K562 (cell line): ENCODE data around the gene GADD45GIP1. TPM values are rescaled to one million over a fixed set of nuclear protein-coding genes. Genes with fewer than 3 reads are reported as not detected.

Experiments
- GTF2F1 ChIP-seq: IDR thresholded peaks from 2 replicates; pipeline ENCODE4 v1.6.1; 2011; ENCODE audit warnings: low read depth, low read length, improper control_type of control experiment
- HMG20A ChIP-seq: fragments of 450-650 bp; formaldehyde crosslinking; conservative IDR thresholded peaks from 2 replicates; pipeline ENCODE4 v1.4.0; 2020; ENCODE audit warnings: mild to moderate bottlenecking, mixed read lengths
- HMGN3 ChIP-seq: IDR thresholded peaks from 2 replicates; pipeline ENCODE4 v1.6.1; 2011; ENCODE audit warnings: borderline replicate concordance, low read depth, mild to moderate bottlenecking, mixed read lengths, low read length; ENCODE audit not compliant: insufficient read length; ENCODE audit errors: extremely low read depth
- HNRNPL ChIP-seq: fragments of 200-400 bp; formaldehyde crosslinking; IDR thresholded peaks from 2 replicates; pipeline ENCODE4 v1.6.1; 2017; ENCODE audit warnings: low read depth, mild to moderate bottlenecking, low read length
- KLF1 ChIP-seq: fragments of 450-650 bp; IDR thresholded peaks from 2 replicates; pipeline ENCODE4 v1.6.1; 2016; ENCODE audit warnings: missing genetic modification characterization, missing compliant biosample characterization
- PML ChIP-seq: IDR thresholded peaks from 2 replicates; pipeline ENCODE4 v1.6.1; 2012; ENCODE audit warnings: low read length, inconsistent platforms
- TAF7 ChIP-seq: fragments of 450-650 bp; IDR thresholded peaks from 2 replicates; pipeline ENCODE4 v1.6.1; 2016; ENCODE audit warnings: missing genetic modification characterization, missing compliant biosample characterization
- ZNF217 ChIP-seq: sonication (generic); formaldehyde crosslinking; IDR thresholded peaks from 2 replicates; pipeline ENCODE4 v1.8.0; 2022; ENCODE audit warnings: mild to moderate bottlenecking, missing genetic modification reagents
- polyA plus RNA-seq, 8 experiments: library from polyadenylated mRNA; depleted of rRNA in 4 of 8; stranded (reverse) in 5 of 8; unstranded in 3 of 8; fragments of >200 nt; fragmentation: Nextera tagmentation in 2 of 8; fragmentation: Illumina TruSeq in 1 of 8; extraction: Ambion mirVana in 2 of 8; extraction: Trizol in 1 of 8; gene quantifications; 2 replicates each; pipeline versions ENCODE4 v1.2.1 to v1.2.3, GENCODE V29; 2011 to 2014; ENCODE audit warnings: inconsistent platforms in 1 of 8, missing spikeins in 1 of 8
- total RNA-seq, 7 experiments: library from RNA; depleted of rRNA in 6 of 7; stranded (reverse); fragments of >200 nt in 6 of 7; fragmentation: Illumina TruSeq in 2 of 7; extraction: Trizol in 2 of 7; gene quantifications; 2 replicates each; pipeline versions ENCODE4 v1.2.1 to v1.2.3, GENCODE V29; 2011 to 2021; ENCODE audit warnings: low replicate concordance in 1 of 7
- TF ChIP-seq, protein P1 (sequence below), 2 experiments: fragments of 450-650 bp; IDR thresholded peaks; 2 replicates each; pipeline ENCODE4 v1.6.1; 2016; ENCODE audit warnings: mild to moderate bottlenecking in 2 of 2, borderline replicate concordance in 1 of 2, low read depth in 1 of 2, moderate library complexity in 1 of 2
- TF ChIP-seq, protein P2 (sequence below), 2 experiments: fragments of 200-800 bp in 1 of 2; sonication (Bioruptor generic) in 1 of 2; sonication (generic) in 1 of 2; formaldehyde crosslinking in 1 of 2; IDR thresholded peaks in 1 of 2; conservative IDR thresholded peaks in 1 of 2; 2 replicates each; pipeline versions ENCODE4 v1.5.0 to v1.6.1; 2016 to 2020; ENCODE audit warnings: missing compliant biosample characterization in 1 of 2, missing genetic modification characterization in 1 of 2, missing genetic modification reagents in 1 of 2
- TF ChIP-seq, protein P3 (sequence below): sonication (generic); formaldehyde crosslinking; IDR thresholded peaks from 2 replicates; pipeline ENCODE4 v1.8.1; 2022; ENCODE audit warnings: missing genetic modification reagents
- TF ChIP-seq, protein P4 (sequence below): sonication (generic); formaldehyde crosslinking; IDR thresholded peaks from 2 replicates; pipeline ENCODE4 v1.8.0; 2022; ENCODE audit warnings: missing genetic modification reagents, mild to moderate bottlenecking, moderate library complexity, borderline replicate concordance
- TF ChIP-seq, protein P5 (sequence below): sonication (generic); formaldehyde crosslinking; IDR thresholded peaks from 2 replicates; pipeline ENCODE4 v1.9.0; 2022; ENCODE audit warnings: mild to moderate bottlenecking, missing genetic modification reagents

Gene GADD45GIP1
- total and polyA plus RNA-seq, 9 of the 15 experiments (the other 6 are each of a cell fraction or from before 2014, with no cell fraction given) = 5.1 to 161 (median 29.2) TPM

DNA sequence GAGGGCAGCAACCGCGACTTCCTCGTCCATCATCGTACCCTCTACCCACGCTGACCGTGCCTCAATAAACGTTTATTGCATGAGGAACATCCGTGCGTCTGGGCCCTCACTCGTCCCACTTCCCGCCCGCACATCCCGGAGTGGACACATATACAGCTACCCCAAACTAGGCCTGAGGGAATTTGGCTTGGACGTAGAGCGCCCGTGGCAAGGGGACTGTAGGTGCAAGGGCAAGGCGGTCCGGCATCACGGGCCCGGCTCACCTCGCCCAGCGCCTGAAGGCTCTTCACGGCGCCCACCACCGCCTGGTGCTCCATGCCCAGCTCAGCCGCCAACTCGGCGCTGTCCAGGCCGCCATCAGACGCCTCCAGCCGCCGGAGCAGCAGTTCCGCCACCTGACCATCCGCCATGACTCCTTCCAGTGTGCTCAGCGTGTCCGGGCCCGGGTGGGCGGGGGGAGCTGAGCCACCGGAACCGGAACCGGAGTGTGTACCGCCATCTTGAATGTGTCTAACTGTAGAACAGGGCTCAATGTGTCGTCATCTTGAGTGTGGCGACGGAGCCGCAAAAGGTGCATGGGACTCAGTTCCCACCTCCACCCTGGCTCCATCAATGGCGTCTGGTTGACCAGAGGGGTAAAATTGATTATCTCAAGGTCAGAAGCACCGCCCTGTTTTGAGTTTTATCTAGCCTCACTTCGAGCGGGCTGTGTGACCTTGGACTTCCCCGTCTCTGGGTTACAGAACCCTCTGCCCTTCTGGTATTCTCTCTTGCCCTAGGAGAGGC is 23.5 kb downstream of the GADD45GIP1 start, which contains the start of gene FARSA (continued):
- TF ChIP-seq, protein P1, sequence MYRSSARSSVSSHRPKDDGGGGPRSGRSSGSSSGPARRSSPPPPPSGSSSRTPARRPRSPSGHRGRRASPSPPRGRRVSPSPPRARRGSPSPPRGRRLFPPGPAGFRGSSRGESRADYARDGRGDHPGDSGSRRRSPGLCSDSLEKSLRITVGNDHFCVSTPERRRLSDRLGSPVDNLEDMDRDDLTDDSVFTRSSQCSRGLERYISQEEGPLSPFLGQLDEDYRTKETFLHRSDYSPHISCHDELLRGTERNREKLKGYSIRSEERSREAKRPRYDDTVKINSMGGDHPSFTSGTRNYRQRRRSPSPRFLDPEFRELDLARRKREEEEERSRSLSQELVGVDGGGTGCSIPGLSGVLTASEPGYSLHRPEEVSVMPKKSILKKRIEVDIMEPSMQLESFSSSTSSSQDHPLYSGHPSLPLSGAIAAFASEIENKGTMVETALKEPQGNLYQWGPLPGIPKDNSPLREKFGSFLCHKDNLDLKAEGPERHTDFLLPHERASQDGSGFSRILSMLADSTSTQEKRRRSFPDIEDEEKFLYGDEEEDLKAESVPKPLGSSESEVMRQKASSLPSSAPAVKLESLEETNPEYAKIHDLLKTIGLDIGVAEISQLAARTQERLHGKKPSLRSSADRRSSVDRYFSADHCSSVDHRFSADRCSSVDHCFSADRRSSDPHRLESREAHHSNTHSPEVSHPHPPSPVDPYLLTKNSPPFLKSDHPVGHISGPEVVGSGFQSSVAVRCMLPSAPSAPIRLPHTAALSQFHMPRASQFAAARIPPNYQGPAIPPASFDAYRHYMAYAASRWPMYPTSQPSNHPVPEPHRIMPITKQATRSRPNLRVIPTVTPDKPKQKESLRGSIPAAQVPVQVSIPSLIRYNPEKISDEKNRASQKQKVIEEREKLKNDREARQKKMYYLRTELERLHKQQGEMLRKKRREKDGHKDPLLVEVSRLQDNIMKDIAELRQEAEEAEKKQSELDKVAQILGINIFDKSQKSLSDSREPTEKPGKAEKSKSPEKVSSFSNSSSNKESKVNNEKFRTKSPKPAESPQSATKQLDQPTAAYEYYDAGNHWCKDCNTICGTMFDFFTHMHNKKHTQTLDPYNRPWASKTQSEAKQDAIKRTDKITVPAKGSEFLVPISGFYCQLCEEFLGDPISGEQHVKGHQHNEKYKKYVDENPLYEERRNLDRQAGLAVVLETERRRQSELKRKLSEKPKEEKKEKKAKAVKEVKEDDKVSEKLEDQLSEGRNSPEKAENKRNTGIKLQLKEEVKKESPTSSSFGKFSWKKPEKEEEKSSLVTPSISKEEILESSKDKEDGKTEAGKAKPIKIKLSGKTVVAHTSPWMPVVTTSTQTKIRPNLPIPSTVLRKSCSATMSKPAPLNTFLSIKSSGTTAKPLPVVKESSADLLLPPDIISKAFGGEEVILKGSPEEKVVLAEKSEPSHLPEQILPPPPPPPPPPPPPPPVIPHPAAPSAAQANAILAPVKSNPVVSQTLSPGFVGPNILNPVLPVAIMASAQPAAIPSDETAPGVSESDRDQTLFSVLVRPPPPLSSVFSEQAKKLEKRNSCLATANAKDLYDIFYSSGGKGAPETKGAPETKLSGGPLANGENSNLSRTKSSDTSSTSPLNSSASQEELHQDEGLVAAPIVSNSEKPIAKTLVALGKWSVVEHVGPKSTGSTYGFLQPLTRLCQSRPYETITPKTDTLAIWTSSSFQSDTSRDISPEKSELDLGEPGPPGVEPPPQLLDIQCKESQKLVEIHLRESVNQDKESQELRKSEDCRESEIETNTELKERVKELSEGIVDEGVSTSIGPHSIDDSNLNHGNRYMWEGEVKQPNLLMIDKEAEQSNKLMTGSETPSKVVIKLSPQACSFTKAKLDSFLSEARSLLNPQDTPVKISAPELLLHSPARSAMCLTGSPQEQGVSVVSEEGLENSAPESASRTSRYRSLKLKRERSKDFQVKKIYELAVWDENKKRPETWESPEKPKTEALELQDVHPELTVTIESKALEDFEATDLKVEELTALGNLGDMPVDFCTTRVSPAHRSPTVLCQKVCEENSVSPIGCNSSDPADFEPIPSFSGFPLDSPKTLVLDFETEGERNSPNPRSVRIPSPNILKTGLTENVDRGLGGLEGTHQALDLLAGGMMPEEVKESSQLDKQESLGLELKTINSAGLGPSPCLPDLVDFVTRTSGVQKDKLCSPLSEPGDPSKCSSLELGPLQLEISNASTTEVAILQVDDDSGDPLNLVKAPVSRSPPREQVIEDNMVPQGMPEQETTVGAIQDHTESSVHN (IDR thresholded peaks at IDR 0.05; ENCODE audit: borderline replicate concordance in 1 of 2, low read depth in 1 of 2) = no peak
- no peak for TF ChIP-seq ZNF217
- TF ChIP-seq GTF2F1 = no peak
- TF ChIP-seq HNRNPL = no peak
- no peak for TF ChIP-seq HMG20A
- no peak for TF ChIP-seq KLF1
- peak; percentile 38; the same call in 1 of the 2 replicates for TF ChIP-seq TAF7 (tag)
- TF ChIP-seq, protein P2, sequence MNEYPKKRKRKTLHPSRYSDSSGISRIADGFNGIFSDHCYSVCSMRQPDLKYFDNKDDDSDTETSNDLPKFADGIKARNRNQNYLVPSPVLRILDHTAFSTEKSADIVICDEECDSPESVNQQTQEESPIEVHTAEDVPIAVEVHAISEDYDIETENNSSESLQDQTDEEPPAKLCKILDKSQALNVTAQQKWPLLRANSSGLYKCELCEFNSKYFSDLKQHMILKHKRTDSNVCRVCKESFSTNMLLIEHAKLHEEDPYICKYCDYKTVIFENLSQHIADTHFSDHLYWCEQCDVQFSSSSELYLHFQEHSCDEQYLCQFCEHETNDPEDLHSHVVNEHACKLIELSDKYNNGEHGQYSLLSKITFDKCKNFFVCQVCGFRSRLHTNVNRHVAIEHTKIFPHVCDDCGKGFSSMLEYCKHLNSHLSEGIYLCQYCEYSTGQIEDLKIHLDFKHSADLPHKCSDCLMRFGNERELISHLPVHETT (CRISPR knock-in tag; conservative IDR thresholded peaks at IDR 0.05 in 1 of 2, IDR thresholded peaks at IDR 0.05 in 1 of 2) = peak in 1 of 2 experiments; percentile 90; a peak in 2 of 4 replicates
- TF ChIP-seq, protein P3, sequence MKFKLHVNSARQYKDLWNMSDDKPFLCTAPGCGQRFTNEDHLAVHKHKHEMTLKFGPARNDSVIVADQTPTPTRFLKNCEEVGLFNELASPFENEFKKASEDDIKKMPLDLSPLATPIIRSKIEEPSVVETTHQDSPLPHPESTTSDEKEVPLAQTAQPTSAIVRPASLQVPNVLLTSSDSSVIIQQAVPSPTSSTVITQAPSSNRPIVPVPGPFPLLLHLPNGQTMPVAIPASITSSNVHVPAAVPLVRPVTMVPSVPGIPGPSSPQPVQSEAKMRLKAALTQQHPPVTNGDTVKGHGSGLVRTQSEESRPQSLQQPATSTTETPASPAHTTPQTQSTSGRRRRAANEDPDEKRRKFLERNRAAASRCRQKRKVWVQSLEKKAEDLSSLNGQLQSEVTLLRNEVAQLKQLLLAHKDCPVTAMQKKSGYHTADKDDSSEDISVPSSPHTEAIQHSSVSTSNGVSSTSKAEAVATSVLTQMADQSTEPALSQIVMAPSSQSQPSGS = no peak
- TF ChIP-seq HMGN3 = no peak
- TF ChIP-seq, protein P4, sequence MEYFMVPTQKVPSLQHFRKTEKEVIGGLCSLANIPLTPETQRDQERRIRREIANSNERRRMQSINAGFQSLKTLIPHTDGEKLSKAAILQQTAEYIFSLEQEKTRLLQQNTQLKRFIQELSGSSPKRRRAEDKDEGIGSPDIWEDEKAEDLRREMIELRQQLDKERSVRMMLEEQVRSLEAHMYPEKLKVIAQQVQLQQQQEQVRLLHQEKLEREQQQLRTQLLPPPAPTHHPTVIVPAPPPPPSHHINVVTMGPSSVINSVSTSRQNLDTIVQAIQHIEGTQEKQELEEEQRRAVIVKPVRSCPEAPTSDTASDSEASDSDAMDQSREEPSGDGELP (CRISPR knock-in tag) = peak; percentile 90
- TF ChIP-seq PML = 0 out of 2 replicates have a peak, but pooled peaks have one; percentile 45
- TF ChIP-seq, protein P5, sequence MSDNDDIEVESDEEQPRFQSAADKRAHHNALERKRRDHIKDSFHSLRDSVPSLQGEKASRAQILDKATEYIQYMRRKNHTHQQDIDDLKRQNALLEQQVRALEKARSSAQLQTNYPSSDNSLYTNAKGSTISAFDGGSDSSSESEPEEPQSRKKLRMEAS = peak; percentile 83
